Transverse colon (tissue), 4 donors: ENCODE measurements around the gene MICU2. TPM values are rescaled to one million over a fixed set of nuclear protein-coding genes. Genes with fewer than 3 reads are reported as not detected.

Experiments
- DNase-seq: peaks from one replicate; pipeline ENCODE4 v3.0.0-alpha.2; 2019
- H3K27ac ChIP-seq, 4 donors: fragments of 200-600 bp; sonication (generic); 2 replicates each; pipeline ENCODE4 v1.5.1; 2016 to 2018; ENCODE audit warnings: inconsistent platforms in 4 of 4
- H3K27me3 ChIP-seq: fragments of 200-600 bp; sonication (generic); 2 replicates; pipeline ENCODE4 v1.5.1; 2017; ENCODE audit warnings: inconsistent platforms
- H3K36me3 ChIP-seq, 4 donors: fragments of 200-600 bp; sonication (generic); 2 replicates each; pipeline ENCODE4 v1.5.1; 2017 to 2019; ENCODE audit warnings: inconsistent platforms in 4 of 4
- H3K4me1 ChIP-seq, 4 donors: fragments of 200-600 bp; sonication (generic); 2 replicates each; pipeline ENCODE4 v1.5.1; 2017 to 2020; ENCODE audit warnings: inconsistent platforms in 4 of 4
- H3K4me3 ChIP-seq, 4 donors: fragments of 200-600 bp; sonication (generic); 1 replicate in 1 of 4; 2 replicates in 3 of 4; pipeline versions ENCODE4 v1.5.1 to v1.6.1; 2017 to 2019; ENCODE audit warnings: inconsistent platforms in 4 of 4
- H3K9me3 ChIP-seq, 2 donors: fragments of 200-600 bp; sonication (generic); 2 replicates each; pipeline ENCODE4 v1.5.1; 2017 to 2019; ENCODE audit warnings: inconsistent platforms in 2 of 2
- CTCF ChIP-seq, 5 experiments: fragments of 200-600 bp in 3 of 5; fragments of 450-650 bp in 2 of 5; sonication (generic) in 3 of 5; IDR thresholded peaks; 1 replicate in 2 of 5; 2 replicates in 3 of 5; pipeline ENCODE4 v1.5.1; 2016 to 2017; ENCODE audit warnings: antibody characterized with exemption in 5 of 5, inconsistent platforms in 3 of 5, mild to moderate bottlenecking in 2 of 5, moderate library complexity in 1 of 5
- EP300 ChIP-seq: sonication (generic); formaldehyde crosslinking; IDR thresholded peaks from one replicate; pipeline ENCODE4 v1.6.1; 2017; ENCODE audit warnings: antibody characterized with exemption, low read depth
- POLR2A ChIP-seq: fragments of 450-650 bp; IDR thresholded peaks from one replicate; pipeline ENCODE4 v1.6.1; 2016; ENCODE audit warnings: antibody characterized with exemption, mild to moderate bottlenecking, moderate library complexity
- POLR2AphosphoS5 ChIP-seq, 3 donors: sonication (generic); formaldehyde crosslinking; IDR thresholded peaks; one replicate each; pipeline ENCODE4 v1.6.1; 2016; ENCODE audit warnings: antibody characterized with exemption in 3 of 3
- WGBS, 2 donors: methylation state at CpG; one replicate each; pipeline ENCODE4 v1.1.5; 2018; ENCODE audit warnings: low coverage in 1 of 2; 5-methylcytosine and 5-hydroxymethylcytosine counted together
- in situ Hi-C, 4 donors: fragments of 200-750 bp; cut with MboI; loops; one replicate each; pipeline versions ENCODE4 v1.15.0 to v1.15.1; 2017; ENCODE audit warnings: low sequenced_read_pairs in 3 of 4, low pct_ligation_motif_present in 1 of 4, low pct_unique_long_range_greater_than_20kb in 1 of 4
- intact Hi-C: fragments of 100-400 bp; cut with DNase I; formaldehyde crosslinking; loops from one replicate; pipeline ENCODE4 v1.15.1; 2023; ENCODE audit warnings: low total_unique reads
- total RNA-seq, 4 donors: library from RNA; depleted of rRNA; stranded (reverse); fragments of >200 nt; gene quantifications; one replicate each; pipeline ENCODE4 v1.1.0, GENCODE V29; 2016

MICU2 gene
- total RNA-seq, 4 donors from 2014 or later = 48.8 to 101 (median 90.0) TPM

- TF ChIP-seq POLR2AphosphoS5 (IDR thresholded peaks at IDR 0.05) = no peak
- TF ChIP-seq CTCF (IDR thresholded peaks at IDR 0.05) = no peak
- Histone ChIP-seq H3K27ac (no peak overlapping the region), H3K36me3 (no peaks in the 10 kb centered on the region), H3K9me3 (peaks cover 0 to 4% of the 10 kb centered on the region in 2 donors), H3K4me1 (peaks cover 0 to 5% (median 0%) of the 10 kb centered on the region in 4 donors), H3K27me3 (no peaks in the 10 kb centered on the region), H3K4me3 (no peak overlapping the region)
- DNase-seq = no peak
- intact Hi-C loops (loop anchor here (5.0 to 10.0 kb wide), 2 partner anchors 536 to 1738 kb away; no protein-coding TSS in a partner anchor), in situ Hi-C loops (loop anchor here (10.0 kb wide), 3 partner anchors 176 to 536 kb away; no protein-coding TSS in a partner anchor)
These were observed 133.2 kb downstream of the MICU2 start for GRCh38 chr13:21470785-21471184.

GRCh38 chr13:21466527-21466926 lies 137.4 kb downstream of the MICU2 start:
- WGBS, 2 donors = 59 to 79% methylated on average over 4 to 7 of the region's 7 CpGs
- Histone ChIP-seq H3K27ac (no peak overlapping the region), H3K27me3 (no peaks in the 10 kb centered on the region), H3K4me1 (peaks cover 0 to 11% (median 0%) of the 10 kb centered on the region in 4 donors), H3K4me3 (no peak overlapping the region), H3K9me3 (peaks cover 0 to 4% of the 10 kb centered on the region in 2 donors), H3K36me3 (no peaks in the 10 kb centered on the region)
- intact Hi-C loops (no loop called here), in situ Hi-C loops (loop anchor here in 1 of 4 donors (10.0 kb wide), 1 partner anchor 352 kb away; no protein-coding TSS in a partner anchor)
- no peak for DNase-seq
- TF ChIP-seq CTCF (IDR thresholded peaks at IDR 0.05) (no peak), EP300 (no peak), POLR2AphosphoS5 (IDR thresholded peaks at IDR 0.05) (no peak), POLR2A (no peak)

- H3K4me1 ChIP-seq = peaks cover 0 to 11% (median 0%) of the 10 kb centered on the region in 4 donors
- H3K27me3 ChIP-seq = no peaks in the 10 kb centered on the region
- H3K9me3 ChIP-seq = no peaks in the 10 kb centered on the region
- peak; percentile 17 for DNase-seq
- intact Hi-C loops = no loop called here
- H3K36me3 ChIP-seq = no peaks in the 10 kb centered on the region
- in situ Hi-C loops = loop anchor here in 1 of 4 donors (10.0 kb wide), 1 partner anchor 351 kb away; no protein-coding TSS in a partner anchor
- H3K4me3 ChIP-seq = no peak overlapping the region
- TF ChIP-seq CTCF (IDR thresholded peaks at IDR 0.05) (no peak), POLR2AphosphoS5 (IDR thresholded peaks at IDR 0.05) (no peak), POLR2A (no peak), EP300 (no peak)
- WGBS, 2 donors = 17 to 34% methylated on average over 4 to 9 of the region's 9 CpGs
- H3K27ac ChIP-seq = peak overlapping the region in 2 of 4 donors; percentile 27 to 41
These were observed 138.2 kb downstream of the MICU2 start for GRCh38 chr13:21465710-21466160.

GRCh38 chr13:21463424-21463823 lies 140.5 kb downstream of the MICU2 start:
- H3K4me1 ChIP-seq = peaks cover 0 to 11% (median 0%) of the 10 kb centered on the region in 4 donors
- TF ChIP-seq CTCF (IDR thresholded peaks at IDR 0.05) (no peak), POLR2A (no peak), POLR2AphosphoS5 (IDR thresholded peaks at IDR 0.05) (no peak), EP300 (no peak)
- H3K27me3 ChIP-seq = no peaks in the 10 kb centered on the region
- DNase-seq = no peak
- H3K36me3 ChIP-seq = no peaks in the 10 kb centered on the region
- no peaks in the 10 kb centered on the region for H3K9me3 ChIP-seq
- intact Hi-C loops (no loop called here), in situ Hi-C loops (loop anchor here in 1 of 4 donors (10.0 kb wide), 1 partner anchor 349 kb away; no protein-coding TSS in a partner anchor)
- no peak overlapping the region for H3K4me3 ChIP-seq
- no peak overlapping the region for H3K27ac ChIP-seq
